Testis (tissue), 2 donors: ENCODE data around the gene TRPC3.

Source experiments
- CTCF ChIP-seq, 3 experiments: fragments of 450-650 bp in 2 of 3; fragments of 200-600 bp in 1 of 3; sonication (generic) in 1 of 3; IDR thresholded peaks; one replicate each; pipeline ENCODE4 v1.5.1; 2016 to 2019; ENCODE audit warnings: antibody characterized with exemption in 3 of 3, mild to moderate bottlenecking in 2 of 3, moderate library complexity in 1 of 3
- POLR2A ChIP-seq: fragments of 450-650 bp; IDR thresholded peaks from one replicate; pipeline ENCODE4 v1.6.1; 2017; ENCODE audit warnings: antibody characterized with exemption, mild to moderate bottlenecking, moderate library complexity

DNA sequence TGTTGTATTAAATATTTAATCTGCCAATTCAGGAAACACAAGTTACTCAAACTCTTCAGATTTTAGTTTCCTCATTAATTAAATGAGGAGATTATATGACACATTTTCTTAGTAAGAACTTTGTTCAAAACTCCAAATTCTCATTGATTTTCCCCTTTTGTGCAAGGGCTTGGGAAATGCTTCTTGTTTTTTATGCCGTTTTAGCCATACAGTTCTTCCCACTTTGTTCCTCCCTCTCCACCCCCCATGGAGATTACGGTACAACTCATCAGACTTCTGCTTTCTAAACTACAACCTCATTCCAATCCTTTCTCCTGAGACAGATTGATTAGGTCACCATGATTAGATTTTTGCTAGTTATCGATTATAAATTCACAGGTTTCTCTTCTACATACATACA lies 70.7 kb downstream of the TRPC3 start:
- TF ChIP-seq CTCF (IDR thresholded peaks at IDR 0.05): no peak
- no peak for TF ChIP-seq POLR2A
